ENCODE data around the gene STX4. TPM values are rescaled to one million over a fixed set of nuclear protein-coding genes. Genes with fewer than 3 reads are reported as not detected.

STX4 gene
- total RNA-seq, 1 experiment from 2014 or later: 26.0 TPM

DNA sequence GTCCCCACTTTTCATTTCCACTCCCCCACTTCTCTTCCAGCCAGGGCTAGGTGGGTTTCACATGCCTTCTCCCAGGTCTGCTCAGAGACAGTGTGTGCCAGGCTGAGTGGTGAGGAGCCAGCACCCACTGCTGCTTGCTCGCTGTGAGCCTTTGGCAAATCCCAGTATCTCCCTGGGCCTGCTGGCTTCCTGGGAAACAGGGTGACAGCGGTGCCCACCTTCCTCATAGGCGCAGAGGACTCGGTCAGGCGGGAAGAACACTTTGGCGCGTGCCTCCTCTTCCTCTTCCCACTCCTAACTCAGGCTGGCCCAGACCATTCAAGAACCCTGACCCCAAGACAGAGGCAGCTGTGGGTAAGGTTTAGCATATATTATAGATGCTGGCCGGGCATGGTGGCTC is 55.8 kb downstream of the STX4 start:
- ATAC-seq (no peak), DNase-seq (ENCODE audit: low read depth, low spot score) (no peak)
- Histone ChIP-seq H3K4me3 (replicated peaks in 1 of 2; ENCODE audit: low read depth in 1 of 2, low read length in 2 of 2) (no peak overlapping the region), H3K36me3 (ENCODE audit: control insufficient read depth in 1 of 2, insufficient read depth in 2 of 2, low read length in 2 of 2) (peaks cover 0 to 8% of the 10 kb centered on the region in 2 experiments; a peak in 3 of 4 replicates), H3K9me3 (ENCODE audit: control insufficient read depth in 1 of 2, insufficient read depth in 1 of 2, low read depth in 1 of 2, low read length in 2 of 2) (no peaks in the 10 kb centered on the region), H3K4me2 (ENCODE audit: low read length) (no peak overlapping the region), H3K9me2 (ENCODE audit: insufficient read depth) (no peaks in the 10 kb centered on the region), H3K27me3 (ENCODE audit: insufficient read depth, low read length) (no peaks in the 10 kb centered on the region), H4K20me1 (ENCODE audit: insufficient read depth) (no peaks in the 10 kb centered on the region), H3K27ac (ENCODE audit: low read depth, low read length) (no peak overlapping the region), H3K4me1 (ENCODE audit: control insufficient read depth in 1 of 2, insufficient read depth in 2 of 2, low read length in 2 of 2) (peaks cover 5 to 12% of the 10 kb centered on the region in 2 experiments; a peak in 3 of 4 replicates), H2AFZ (ENCODE audit: low read depth, low read length, poor library complexity, severe bottlenecking) (no peak overlapping the region), H3K79me2 (ENCODE audit: insufficient read depth, low read length) (peaks cover 34% of the 10 kb centered on the region), H3K9ac (ENCODE audit: low read length) (no peak overlapping the region)
- ChIA-PET CTCF (no interaction called here), RAD21 (ENCODE audit: low non-redundant PET in 1 of 2, low total read pairs in 2 of 2, uncharacterized antibody in 2 of 2, unreplicated experiment in 2 of 2) (no interaction called here), POLR2A (no interaction called here)
- BruUV-seq (replicated peaks): no TSS peak
- TF ChIP-seq POLR2AphosphoS5 (IDR thresholded peaks at IDR 0.05; ENCODE audit: low read depth, low read length): no peak
- TF ChIP-seq CBX3 (IDR thresholded peaks at IDR 0.05; ENCODE audit: low read depth): no peak
- no peak for TF ChIP-seq EGR1 (IDR thresholded peaks at IDR 0.05; ENCODE audit: low read depth)
- TF ChIP-seq SP1 (IDR thresholded peaks at IDR 0.05; ENCODE audit: low read depth): no peak
- TF ChIP-seq YY1 (IDR thresholded peaks at IDR 0.05; ENCODE audit: extremely low read depth, insufficient replicate concordance, low read depth, low read length): no peak
- TF ChIP-seq EZH2phosphoT487 (IDR thresholded peaks at IDR 0.05; ENCODE audit: borderline replicate concordance): no peak
- no peak for TF ChIP-seq POLR2A (IDR thresholded peaks at IDR 0.05; ENCODE audit: borderline replicate concordance, extremely low read depth, insufficient read depth, insufficient read length)
- TF ChIP-seq, protein P1, sequence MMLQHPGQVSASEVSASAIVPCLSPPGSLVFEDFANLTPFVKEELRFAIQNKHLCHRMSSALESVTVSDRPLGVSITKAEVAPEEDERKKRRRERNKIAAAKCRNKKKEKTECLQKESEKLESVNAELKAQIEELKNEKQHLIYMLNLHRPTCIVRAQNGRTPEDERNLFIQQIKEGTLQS (IDR thresholded peaks at IDR 0.05): no peak
- TF ChIP-seq, protein P2, sequence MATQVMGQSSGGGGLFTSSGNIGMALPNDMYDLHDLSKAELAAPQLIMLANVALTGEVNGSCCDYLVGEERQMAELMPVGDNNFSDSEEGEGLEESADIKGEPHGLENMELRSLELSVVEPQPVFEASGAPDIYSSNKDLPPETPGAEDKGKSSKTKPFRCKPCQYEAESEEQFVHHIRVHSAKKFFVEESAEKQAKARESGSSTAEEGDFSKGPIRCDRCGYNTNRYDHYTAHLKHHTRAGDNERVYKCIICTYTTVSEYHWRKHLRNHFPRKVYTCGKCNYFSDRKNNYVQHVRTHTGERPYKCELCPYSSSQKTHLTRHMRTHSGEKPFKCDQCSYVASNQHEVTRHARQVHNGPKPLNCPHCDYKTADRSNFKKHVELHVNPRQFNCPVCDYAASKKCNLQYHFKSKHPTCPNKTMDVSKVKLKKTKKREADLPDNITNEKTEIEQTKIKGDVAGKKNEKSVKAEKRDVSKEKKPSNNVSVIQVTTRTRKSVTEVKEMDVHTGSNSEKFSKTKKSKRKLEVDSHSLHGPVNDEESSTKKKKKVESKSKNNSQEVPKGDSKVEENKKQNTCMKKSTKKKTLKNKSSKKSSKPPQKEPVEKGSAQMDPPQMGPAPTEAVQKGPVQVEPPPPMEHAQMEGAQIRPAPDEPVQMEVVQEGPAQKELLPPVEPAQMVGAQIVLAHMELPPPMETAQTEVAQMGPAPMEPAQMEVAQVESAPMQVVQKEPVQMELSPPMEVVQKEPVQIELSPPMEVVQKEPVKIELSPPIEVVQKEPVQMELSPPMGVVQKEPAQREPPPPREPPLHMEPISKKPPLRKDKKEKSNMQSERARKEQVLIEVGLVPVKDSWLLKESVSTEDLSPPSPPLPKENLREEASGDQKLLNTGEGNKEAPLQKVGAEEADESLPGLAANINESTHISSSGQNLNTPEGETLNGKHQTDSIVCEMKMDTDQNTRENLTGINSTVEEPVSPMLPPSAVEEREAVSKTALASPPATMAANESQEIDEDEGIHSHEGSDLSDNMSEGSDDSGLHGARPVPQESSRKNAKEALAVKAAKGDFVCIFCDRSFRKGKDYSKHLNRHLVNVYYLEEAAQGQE (IDR thresholded peaks at IDR 0.05; ENCODE audit: low read depth): no peak
- TF ChIP-seq TCF7L2 (IDR thresholded peaks at IDR 0.05; ENCODE audit: borderline replicate concordance, extremely low read depth, insufficient read depth, insufficient read length): no peak
- no peak for TF ChIP-seq CEBPB (IDR thresholded peaks at IDR 0.05; ENCODE audit: low read depth)
- no peak for TF ChIP-seq SIN3A (IDR thresholded peaks at IDR 0.05; ENCODE audit: low read depth)
- TF ChIP-seq RAD21 (IDR thresholded peaks at IDR 0.05; ENCODE audit: low read depth): no peak
- intact Hi-C loops (cut with micrococcal nuclease): no loop called here

Other genes with a start within 250 kb of the STX4 start
- gene ZNF629, start 246.4 kb upstream of the STX4 start, total RNA-seq (2021; ENCODE audit: unreplicated experiment): 18.4 TPM
- gene BCL7C, start 139.5 kb upstream of the STX4 start, total RNA-seq (2021; ENCODE audit: unreplicated experiment): 44.9 TPM
- gene CTF1, start 136.9 kb upstream of the STX4 start, total RNA-seq (2021; ENCODE audit: unreplicated experiment): 1.4 TPM
- 45.2 TPM for gene FBXL19, start 110.0 kb upstream of the STX4 start, total RNA-seq (2021; ENCODE audit: unreplicated experiment)
- gene ORAI3, start 84.5 kb upstream of the STX4 start, total RNA-seq (2021; ENCODE audit: unreplicated experiment): 9.0 TPM
- gene SETD1A, start 75.8 kb upstream of the STX4 start, total RNA-seq (2021; ENCODE audit: unreplicated experiment): 26.9 TPM
- 8.6 TPM for gene HSD3B7, start 48.4 kb upstream of the STX4 start, total RNA-seq (2021; ENCODE audit: unreplicated experiment)
- 1.6 TPM for gene STX1B, start 22.9 kb upstream of the STX4 start, total RNA-seq (2021; ENCODE audit: unreplicated experiment)
- 16.8 TPM for gene ZNF668, start 40.7 kb downstream of the STX4 start, total RNA-seq (2021; ENCODE audit: unreplicated experiment)
- gene ZNF646, start 40.9 kb downstream of the STX4 start, total RNA-seq (2021; ENCODE audit: unreplicated experiment): 17.7 TPM
- 11.6 TPM for gene PRSS53, start 55.4 kb downstream of the STX4 start, total RNA-seq (2021; ENCODE audit: unreplicated experiment)
- 83.8 TPM for gene VKORC1, start 61.2 kb downstream of the STX4 start, total RNA-seq (2021; ENCODE audit: unreplicated experiment)
- 60.7 TPM for gene BCKDK, start 74.8 kb downstream of the STX4 start, total RNA-seq (2021; ENCODE audit: unreplicated experiment)
- gene KAT8, start 84.1 kb downstream of the STX4 start, total RNA-seq (2021; ENCODE audit: unreplicated experiment): 44.9 TPM
- 42.6 TPM for gene PRSS8, start 102.2 kb downstream of the STX4 start, total RNA-seq (2021; ENCODE audit: unreplicated experiment)
- gene PRSS36, start 116.5 kb downstream of the STX4 start, total RNA-seq (2021; ENCODE audit: unreplicated experiment): not detected
- gene FUS, start 146.6 kb downstream of the STX4 start, total RNA-seq (2021; ENCODE audit: unreplicated experiment): 522 TPM
- not detected for gene PYCARD, start 169.2 kb downstream of the STX4 start, total RNA-seq (2021; ENCODE audit: unreplicated experiment)
- gene TRIM72, start 180.6 kb downstream of the STX4 start, total RNA-seq (2021; ENCODE audit: unreplicated experiment): 43.8 TPM
- not detected for gene PYDC1, start 183.6 kb downstream of the STX4 start, total RNA-seq (2021; ENCODE audit: unreplicated experiment)
- gene ITGAM, start 226.4 kb downstream of the STX4 start, total RNA-seq (2021; ENCODE audit: unreplicated experiment): 1.7 TPM